ENCODE data around the gene AAK1.
"Not testable (repeated sequence)": the region's sequence is repeated elsewhere in the genome, so short reads cannot be mapped to it uniquely, and the experiment has no call there.

AAK1 gene

GRCh38 chr2:69474688-69475087 is 168.9 kb downstream of the AAK1 start:
- DNase-seq, result no peak

GRCh38 chr2:69471793-69472192 is 171.7 kb downstream of the AAK1 start:
- no peak for DNase-seq

- no peak for DNase-seq
These were observed 172.6 kb downstream of the AAK1 start for GRCh38 chr2:69470911-69471310.

GRCh38 chr2:69469784-69470183 is 173.8 kb downstream of the AAK1 start:
- no peak for DNase-seq

- DNase-seq, result no peak
These were observed 174.2 kb downstream of the AAK1 start for GRCh38 chr2:69469375-69469774.

- DNase-seq, result no peak
These were observed 176.8 kb downstream of the AAK1 start for GRCh38 chr2:69466728-69467127.

- DNase-seq, result no peak
These were observed 177.8 kb downstream of the AAK1 start for GRCh38 chr2:69465513-69466456.

GRCh38 chr2:69464575-69464974 is 179.0 kb downstream of the AAK1 start:
- no peak for DNase-seq

- DNase-seq, result no peak
These were observed 180.8 kb downstream of the AAK1 start for GRCh38 chr2:69462780-69463179.

GRCh38 chr2:69461404-69461803 is 182.1 kb downstream of the AAK1 start:
- no peak for DNase-seq

- DNase-seq, result no peak
These were observed 183.6 kb downstream of the AAK1 start for GRCh38 chr2:69459936-69460335.

- DNase-seq, result no peak
These were observed 186.5 kb downstream of the AAK1 start for GRCh38 chr2:69456950-69457445.

GRCh38 chr2:69456154-69456553 is 187.4 kb downstream of the AAK1 start:
- DNase-seq, result no peak

- DNase-seq, result no peak
These were observed 188.6 kb downstream of the AAK1 start for GRCh38 chr2:69454976-69455375.

- no peak for DNase-seq
These were observed 189.9 kb downstream of the AAK1 start for GRCh38 chr2:69453475-69454129.

GRCh38 chr2:69452687-69453086 is 190.9 kb downstream of the AAK1 start:
- no peak for DNase-seq

GRCh38 chr2:69450735-69451416 is 192.7 kb downstream of the AAK1 start:
- DNase-seq, result no peak

GRCh38 chr2:69449906-69450305 is 193.6 kb downstream of the AAK1 start:
- DNase-seq, result no peak

- DNase-seq, result not testable (repeated sequence)
These were observed 199.9 kb downstream of the AAK1 start for GRCh38 chr2:69443673-69444072.

GRCh38 chr2:69439499-69439898 is 204.0 kb downstream of the AAK1 start:
- not testable (repeated sequence) for DNase-seq

- DNase-seq, result no peak
These were observed 205.0 kb downstream of the AAK1 start for GRCh38 chr2:69438580-69438979.

GRCh38 chr2:69437751-69438154 is 205.8 kb downstream of the AAK1 start:
- no peak for DNase-seq

Measured in right forelimb (tissue), 1 donor.